ENCODE measurements around the gene GBA2. TPM values are rescaled to one million over a fixed set of nuclear protein-coding genes. Genes with fewer than 3 reads are reported as not detected.

Gene GBA2
- 70.2 TPM for polyA plus RNA-seq (ENCODE audit: insufficient read length)

DNA sequence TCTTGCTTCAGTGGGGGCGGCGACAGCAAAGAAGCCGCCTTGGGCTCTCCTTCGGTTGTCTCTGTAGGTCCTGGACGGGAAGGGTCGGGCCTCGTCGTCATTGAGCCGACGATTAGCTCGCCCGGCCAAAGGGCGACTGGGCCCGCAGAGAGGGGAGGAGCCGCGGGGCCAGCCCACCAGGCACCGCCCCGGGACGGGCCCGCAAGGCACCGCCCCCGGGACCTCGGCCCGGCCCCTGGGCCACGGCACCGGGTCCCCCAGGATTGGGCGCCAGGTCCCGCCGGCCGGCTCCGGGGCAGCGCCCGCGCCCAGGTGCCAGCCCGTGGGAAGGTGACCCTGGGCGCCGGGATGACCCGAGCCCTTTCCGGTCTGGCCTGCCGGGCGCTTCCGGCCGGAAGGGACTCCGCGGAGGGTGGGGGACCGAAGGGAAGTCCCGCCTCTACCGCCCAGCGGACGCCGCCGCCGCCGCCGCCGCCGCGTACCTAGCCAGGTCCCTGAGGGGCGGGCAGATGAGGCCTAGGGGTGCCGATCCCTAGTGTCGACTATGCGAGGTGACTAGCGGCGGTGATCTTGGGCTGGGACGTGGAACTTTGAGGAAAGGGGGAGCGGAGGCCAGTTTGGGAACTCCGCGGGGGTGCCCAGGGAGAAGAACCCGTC lies at the start of gene GBA2, which contains the start of gene RGP1:
GBA2 (minus strand) TSS at position 371 of the 657 bp plus-strand sequence. CDS start 524 bp downstream, outside the sequence.
RGP1 (plus strand) TSS at position 430 of the 657 bp plus-strand sequence. CDS start 469 bp downstream, outside the sequence.
- no peak for DNase-seq (ENCODE audit: low read depth)

DNA sequence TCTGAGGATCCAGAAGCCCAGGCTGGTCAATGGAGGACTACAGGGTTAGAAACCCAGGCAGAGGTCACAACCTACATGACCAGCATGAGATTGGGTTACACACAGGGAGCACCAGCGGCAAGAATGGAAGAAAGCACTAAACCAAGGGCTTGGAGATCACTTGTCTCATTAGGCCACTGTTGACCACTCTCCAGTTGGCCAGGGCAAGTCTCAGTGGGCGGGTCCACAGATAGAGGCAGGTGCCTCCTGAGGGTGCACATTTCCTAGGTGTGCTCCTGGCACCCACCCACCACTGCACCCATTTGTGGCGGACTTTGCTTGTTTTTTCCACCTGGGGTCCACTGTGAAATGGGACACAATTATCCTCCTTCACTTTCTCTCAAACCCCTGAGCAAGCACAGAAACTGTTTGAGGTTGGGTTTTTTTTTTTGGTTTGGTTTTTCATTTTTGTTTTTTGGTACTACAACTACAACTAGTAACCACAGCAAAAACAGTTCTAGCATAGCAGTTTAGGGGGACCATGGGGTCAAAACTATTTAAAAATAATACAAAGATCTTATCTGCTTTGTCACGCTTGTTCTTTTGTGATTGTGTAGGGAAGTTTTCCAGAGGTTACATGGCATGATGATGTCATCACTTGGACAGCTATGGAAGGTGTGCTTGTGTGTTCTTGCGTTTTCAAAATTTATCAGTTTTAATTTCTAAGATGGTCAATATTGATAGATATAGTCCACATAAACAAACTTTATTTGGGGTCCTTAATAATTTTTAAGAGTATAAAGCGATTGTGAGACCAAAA lies 48.5 kb upstream of the GBA2 start:
- DNase-seq (ENCODE audit: low read depth) = no peak

DNA sequence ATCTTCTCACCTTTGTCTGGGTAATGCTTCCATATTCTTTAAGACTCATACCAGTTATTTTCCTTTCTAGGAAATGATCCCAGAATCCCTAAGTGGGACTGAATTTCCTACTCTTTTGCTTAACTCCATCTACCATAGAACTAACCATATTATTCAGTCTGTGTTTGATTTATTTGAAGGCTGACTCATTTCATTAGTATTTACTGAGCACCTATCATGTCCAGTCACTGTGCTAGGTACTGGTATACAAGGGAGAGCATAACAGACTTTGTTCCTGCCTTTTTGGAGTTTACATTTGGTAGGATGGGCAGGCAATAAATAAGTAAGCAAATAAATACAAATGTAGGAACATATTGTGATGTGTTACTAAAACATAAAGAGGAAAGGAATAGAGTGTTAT lies 46.7 kb upstream of the GBA2 start:
- no peak for DNase-seq (ENCODE audit: low read depth)

DNA sequence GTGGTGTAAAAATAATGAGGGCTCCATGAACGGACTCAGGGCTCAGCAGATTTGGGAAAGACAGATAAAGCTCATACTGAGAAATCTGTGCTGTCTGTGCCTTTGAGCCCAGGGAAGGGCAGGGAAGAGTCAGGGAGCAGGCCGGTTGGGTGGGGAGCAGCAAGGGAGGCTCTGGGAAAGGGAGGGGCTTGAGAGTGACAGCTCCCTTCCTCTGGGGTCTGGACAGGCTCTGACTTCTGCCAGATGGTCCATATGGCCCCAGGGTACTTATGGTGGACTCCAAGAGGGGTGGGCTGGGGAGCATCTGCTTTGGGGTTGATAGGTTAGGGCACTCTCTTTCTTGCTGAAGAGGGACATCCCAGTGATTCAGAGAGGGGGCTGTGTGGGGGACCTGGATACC lies 44.4 kb upstream of the GBA2 start:
- DNase-seq (ENCODE audit: low read depth) = no peak

DNA sequence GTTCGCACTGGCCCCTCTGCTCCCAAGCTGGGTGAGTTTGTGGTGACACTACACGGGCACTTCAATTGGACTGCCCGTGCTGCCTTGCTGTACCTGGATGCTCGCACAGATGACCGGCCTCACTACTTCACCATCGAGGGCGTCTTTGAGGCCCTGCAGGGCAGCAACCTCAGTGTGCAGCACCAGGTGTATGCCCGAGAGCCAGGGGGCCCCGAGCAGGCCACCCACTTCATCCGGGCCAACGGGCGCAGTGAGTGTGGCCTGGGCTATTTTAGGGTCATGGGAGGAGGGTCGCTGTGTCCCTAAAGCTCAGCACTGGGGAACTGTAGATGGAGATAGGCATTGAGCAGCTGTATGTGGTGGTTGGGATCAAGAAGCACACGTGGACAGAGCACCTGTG lies 43.8 kb upstream of the GBA2 start:
- DNase-seq (ENCODE audit: low read depth) = no peak

DNA sequence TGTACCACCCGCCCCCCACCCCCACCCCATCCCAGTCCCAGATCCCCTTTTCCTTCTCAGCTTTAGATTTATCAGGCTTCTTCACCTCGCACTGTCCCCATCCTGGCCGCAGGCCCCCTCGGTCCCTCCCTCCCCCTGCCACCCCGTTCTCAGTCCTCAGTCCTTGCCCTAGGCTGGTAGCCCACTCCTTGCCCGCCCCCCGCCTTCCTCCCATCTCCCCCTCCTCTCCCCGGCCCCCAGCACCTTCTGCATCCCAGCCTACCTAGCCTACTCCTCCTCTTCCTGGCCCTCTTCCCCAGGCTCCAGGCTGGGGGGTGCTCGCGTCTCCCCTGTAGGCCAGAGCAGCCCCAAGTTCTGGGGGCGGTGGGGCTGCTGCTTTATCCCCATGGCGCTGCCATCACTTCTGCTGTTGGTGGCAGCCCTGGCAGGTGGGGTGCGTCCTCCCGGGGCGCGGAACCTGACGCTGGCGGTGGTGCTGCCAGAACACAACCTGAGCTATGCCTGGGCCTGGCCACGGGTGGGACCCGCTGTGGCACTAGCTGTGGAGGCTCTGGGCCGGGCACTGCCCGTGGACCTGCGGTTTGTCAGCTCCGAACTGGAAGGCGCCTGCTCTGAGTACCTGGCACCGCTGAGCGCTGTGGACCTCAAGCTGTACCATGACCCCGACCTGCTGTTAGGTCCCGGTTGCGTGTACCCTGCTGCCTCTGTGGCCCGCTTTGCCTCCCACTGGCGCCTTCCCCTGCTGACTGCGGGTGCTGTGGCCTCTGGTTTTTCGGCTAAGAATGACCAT lies 43.2 kb upstream of the GBA2 start:
- DNase-seq (ENCODE audit: low read depth) = no peak

DNA sequence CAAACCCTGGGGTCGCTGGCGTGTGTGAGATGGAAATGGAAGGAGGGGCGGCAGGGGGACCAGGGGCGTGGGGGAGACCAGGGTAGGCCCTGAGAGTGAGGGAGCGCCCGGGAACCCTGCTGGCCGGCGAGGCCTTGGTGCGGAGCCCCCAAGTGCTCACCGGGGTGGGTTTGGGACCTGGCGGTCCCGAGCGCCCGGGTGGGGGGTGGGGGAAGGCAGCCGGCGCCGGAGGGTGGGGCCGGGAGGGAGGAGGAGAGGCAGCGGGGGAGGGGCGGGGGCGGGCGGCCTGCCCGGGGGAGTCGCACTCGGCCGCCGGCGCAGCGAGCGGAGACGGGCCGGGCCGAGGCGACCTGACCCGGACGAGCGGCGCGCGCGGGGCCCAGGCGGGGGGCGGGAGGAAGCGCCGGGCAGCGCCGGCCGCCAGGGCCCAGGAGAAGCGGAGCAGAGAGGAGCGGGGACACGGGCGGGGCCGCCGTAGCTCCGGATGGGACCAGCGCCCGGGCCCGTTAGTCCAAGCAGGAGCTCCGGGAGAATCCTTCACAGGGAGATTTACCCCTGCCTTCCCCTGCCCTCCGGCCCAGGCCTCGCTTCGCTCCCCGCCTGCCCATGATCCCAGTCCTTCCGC lies 42.4 kb upstream of the GBA2 start, which contains the start of gene NPR2:
NPR2 (plus strand) TSS at position 295 of the 625 bp plus-strand sequence. CDS start 818 bp downstream, outside the sequence.
- DNase-seq (ENCODE audit: low read depth) = no peak

DNA sequence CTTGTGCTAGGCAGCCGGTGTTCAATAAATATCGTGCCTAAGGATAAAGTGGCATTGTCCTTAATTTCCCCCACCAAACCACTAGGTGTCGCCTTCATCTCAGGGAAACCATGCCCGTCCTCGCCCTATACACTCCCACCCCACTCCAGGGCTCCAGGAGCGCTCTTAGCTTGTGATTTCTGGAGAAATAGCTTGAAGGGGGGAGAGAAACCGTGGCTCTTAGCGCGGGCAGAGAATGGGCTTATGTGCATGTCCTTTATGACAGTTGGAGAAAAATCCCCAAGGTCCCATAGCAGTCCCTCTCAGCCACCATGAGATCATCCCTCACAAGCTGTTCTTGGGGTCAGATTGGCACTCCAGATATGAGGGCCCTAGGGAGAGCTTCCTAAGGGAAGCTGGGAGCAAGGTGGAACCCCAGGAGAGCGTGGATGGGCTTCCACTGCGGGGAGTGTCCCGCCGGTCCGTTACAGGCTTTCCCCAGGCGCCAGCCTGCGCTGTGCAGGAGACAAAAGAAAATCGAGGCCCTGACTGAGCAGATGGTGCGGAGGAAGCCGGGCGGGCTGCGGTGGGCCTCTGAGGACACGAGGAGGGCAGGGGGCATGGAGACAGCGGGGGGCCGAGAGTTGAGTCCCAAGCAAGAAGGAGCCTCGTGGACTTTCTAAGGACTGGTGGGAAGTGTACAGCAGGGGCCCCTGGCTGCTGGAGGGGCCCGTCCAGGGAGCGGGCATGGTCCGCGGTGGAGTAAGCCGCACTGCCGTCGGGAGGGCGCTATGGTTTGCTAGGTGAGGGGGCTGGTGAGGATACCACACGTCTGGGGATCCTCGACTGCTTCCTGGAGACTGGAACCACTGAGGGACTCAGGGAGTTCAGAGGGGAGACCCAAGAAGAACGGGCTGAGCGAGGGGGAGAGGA lies 41.6 kb upstream of the GBA2 start:
- peak; percentile 72 for DNase-seq (ENCODE audit: low read depth)

DNA sequence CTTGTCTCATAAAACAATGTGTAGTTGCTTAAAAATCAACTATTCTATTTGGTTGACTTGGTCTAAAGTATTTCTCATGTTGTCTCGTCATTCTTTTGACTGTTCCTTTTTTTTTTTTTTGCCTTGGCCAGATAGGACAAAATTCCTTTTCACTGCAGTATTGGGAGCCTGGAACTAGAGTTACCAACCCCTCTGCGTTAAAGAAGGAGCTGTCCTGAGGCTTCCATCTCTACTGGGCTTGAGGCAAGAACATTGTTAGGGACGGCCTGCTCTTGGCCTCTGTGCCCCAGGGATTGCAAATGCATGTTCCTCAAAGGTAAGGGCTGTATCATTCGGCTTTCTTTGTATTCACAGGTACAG lies 41.0 kb upstream of the GBA2 start:
- no peak for DNase-seq (ENCODE audit: low read depth)

DNA sequence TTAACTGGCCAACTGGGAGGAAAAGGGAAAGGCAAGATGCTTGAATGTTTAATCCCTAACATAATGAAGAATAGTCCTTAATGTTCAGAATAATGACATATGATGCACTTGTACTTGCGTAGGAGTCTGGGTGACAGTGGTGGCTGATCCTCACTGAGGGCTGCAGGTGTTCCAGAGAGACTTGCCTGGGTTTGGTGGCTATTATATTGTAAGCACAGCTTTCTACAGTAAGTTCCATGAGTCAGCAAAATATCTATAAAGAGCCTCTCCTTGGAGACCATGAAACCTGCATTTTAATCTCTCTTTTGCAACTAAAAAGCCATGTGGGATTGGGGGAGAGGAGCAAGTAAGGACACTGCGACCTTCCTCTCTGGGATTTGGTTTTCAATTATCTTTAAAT lies 40.5 kb upstream of the GBA2 start:
- no peak for DNase-seq (ENCODE audit: low read depth)

DNA sequence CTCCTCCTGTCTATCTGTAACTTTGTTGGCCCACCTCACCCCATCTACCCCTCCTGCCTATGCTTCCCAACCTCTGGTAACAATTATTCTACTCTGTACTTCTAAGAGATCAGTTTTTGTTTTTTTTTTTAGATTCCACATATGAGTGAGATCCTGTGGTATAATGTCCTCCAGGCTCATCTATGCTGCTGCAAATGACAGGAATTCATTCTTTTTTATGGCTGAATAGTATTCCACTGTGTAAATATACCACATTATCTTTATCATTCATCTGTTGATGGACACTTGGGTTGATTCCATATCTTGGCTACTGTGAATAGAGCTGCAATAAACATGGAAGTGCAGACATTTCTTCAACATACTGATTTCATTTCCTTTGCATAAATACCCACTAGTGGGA lies 34.4 kb upstream of the GBA2 start:
- DNase-seq (ENCODE audit: low read depth) = no peak

DNA sequence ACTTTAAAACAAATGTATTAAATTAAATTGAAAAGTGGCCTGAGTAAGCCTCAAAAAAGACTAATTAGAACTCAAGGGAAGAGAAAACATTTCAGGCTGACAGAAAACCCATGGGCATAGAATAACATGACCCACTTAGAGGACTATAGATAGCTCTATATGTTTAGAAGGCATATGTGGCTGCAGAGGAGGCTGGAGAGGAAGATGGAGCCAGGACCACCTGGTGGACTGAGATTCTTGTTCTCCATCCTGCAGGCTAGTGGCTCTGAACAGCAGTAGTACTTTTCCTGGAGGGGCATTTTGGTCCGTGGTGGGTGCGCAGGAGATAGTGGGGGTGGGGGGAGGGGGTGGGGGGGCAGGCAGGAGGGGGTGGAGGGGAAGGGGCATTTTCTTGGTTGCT lies 32.0 kb upstream of the GBA2 start:
- DNase-seq (ENCODE audit: low read depth) = no peak

DNA sequence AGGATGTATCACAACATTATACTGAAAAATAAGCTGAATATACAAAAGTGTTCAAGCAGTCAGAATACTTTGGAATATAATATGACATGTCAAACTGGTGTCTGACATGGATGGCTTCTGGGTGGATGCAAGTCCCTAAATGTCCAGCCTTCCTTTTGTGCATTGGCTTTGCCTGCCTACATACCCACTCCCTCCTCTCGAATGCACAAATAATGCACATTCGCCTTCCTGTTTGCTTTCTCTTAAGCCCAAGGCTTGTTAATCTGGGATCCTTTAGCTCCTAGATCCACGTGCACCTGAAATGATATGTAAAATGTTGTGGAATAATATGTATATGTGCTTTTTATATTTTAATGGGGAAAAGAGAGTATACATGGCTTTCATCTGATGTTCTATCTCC lies 29.5 kb upstream of the GBA2 start:
- DNase-seq (ENCODE audit: low read depth) = no peak

DNA sequence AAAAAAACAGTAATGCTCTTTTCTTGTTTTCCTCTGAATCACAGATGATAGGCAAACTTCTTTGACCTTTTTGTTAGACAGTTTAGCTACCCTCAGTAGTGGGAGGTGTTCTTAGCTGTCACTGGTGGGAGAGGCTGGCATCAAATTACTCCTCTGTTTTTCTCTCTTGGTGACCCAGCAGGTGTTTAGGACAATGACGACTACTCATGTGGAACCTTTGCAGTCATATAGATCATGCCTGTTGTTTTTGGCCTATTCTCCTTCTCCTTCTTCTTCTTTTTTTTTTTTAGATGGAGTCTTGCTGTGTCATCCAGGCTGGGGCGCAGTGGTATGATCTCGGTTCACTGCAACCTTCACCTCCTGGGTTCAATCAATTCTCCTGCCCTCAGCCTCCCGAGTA lies 27.0 kb upstream of the GBA2 start:
- no peak for DNase-seq (ENCODE audit: low read depth)

DNA sequence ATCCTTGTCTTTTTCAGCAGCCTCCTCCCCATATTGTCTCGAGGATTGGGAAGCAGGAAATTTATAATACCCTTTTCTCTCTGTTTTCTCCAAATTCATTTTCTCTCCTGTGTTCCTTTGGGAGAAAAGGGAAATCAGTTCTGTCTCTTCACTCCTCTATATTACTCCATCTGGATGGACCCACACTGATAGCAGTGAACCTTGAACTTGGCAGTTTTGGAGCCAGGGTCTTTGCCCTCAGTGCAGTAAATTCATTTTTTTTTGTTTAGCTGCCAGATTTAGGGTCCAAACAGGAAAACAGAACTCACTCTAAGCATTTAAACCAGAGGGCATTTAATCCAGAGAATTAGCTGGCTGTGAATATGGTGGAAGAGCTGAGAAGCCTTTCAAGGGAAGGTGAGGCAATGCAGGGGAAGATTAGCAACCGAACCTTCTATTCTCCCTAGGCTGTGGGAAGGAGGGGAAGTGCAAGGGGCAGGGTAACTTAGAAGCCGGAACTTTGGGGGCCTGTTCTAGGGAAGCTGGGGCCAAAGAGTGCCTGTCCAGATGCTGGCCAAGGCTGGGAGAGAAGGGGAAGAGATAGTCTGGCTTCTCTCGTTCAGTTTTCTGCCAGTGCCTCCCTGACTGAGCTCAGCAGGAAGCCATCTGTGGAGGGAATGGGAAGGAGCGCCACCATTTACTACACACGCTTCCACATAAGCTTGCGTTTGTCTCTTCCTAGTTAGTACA lies 26.0 kb upstream of the GBA2 start:
- no peak for DNase-seq (ENCODE audit: low read depth)

DNA sequence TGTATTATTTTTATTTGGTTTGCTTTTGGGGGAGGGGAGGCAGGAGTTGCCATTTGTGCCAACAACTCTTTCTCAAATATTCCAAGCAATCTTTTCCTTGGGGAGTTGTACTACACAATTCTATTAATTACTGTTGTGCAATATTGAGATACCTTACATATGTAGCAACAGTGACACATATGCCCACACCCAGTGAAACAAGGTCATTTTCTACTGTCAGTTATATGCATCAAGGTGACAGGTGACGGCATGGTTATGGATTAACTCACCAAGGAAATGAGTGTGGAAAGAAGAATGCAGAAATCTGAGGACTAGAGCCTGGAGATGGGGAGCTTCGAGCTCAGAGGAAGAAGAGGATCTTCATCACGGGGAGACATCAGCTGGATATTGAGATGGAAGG lies 22.9 kb upstream of the GBA2 start:
- no peak for DNase-seq (ENCODE audit: low read depth)

DNA sequence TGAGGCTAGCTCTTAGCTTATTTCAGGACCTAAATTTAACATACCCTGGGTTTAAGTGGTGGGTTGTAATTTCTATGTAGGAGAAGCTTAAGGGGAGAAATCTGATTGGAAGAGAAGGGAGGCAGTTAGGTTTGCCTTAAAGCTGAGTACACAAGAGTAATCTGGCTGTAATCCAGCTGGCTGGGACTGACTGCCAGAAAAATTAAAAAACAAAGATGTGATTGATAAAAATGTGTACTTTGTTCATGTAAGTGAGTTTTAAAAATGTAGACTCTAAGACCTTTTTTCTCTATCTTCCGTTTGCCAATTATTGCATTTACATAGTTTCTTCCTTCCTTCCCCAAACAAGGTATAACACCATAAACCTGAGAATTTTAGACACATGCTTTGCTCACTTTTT lies 22.5 kb upstream of the GBA2 start:
- DNase-seq (ENCODE audit: low read depth) = no peak

DNA sequence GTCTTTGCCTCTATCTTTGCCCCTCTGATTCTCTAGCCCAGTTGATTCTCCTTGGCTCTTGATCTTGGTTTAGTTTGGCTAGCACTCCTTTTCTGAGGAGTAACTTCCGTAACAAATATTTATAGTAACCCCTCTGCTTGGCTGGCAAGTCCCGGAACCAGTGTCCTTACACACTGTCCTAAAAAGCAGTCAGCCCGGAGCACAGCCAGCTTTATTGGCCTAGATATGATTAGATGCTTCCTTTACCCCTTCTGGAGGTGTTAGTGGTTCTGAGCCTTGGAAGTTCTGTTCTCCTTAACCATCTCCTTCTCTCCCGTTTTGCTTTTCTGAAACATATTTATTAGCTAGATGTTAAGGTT lies 22.0 kb upstream of the GBA2 start:
- no peak for DNase-seq (ENCODE audit: low read depth)

DNA sequence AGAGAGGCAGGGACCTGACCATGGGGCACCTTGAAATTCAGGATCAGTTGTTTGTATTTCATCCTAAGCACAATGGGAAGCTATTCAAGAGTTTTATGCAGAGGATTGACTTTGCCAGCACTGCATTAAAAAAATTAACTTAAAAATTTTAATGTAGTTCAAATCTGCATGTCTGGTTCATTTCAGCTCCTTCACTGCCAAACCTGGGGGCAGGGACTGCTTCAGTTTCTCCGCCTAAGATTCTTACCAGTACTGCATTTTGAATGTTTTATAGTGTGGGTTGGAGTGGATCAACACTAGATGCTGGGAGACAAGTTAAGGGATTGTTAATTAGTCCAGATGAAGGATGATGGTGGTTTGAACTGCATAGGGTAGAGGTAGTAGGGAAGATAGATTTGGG lies 20.7 kb upstream of the GBA2 start:
- DNase-seq (ENCODE audit: low read depth) = no peak

DNA sequence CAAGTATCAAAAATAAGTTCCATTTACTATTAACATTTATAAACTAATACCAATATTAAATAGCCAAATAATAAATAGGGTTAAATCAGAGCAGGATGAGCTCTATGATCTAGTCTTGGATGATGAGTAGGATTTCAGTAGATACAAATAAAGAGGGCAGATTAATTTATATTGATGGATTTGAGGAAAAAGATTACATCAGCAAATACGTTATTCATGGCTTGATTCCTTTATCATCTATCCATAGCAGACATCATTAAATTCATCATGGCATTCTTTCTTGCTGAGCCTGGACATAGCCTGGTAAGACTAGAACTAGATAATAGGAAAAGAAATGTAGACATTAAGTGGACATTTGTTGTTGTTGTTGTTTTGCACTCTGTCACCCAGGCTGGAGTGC lies 18.4 kb upstream of the GBA2 start:
- DNase-seq (ENCODE audit: low read depth) = no peak
